ENCODE results near the gene DBH. TPM values are rescaled to one million over a fixed set of nuclear protein-coding genes. Genes with fewer than 3 reads are reported as not detected.

DBH gene
- total RNA-seq, 2 donors from 2014 or later, result not detected

GRCh38 chr9:133635098-133635497 is 1.1 kb upstream of the DBH start:
- ATAC-seq (ENCODE audit: insufficient number of reproducible peaks, low FRiP score, low read depth) (no peak), DNase-seq (ENCODE audit: low spot score) (no peak)
- H3K27ac ChIP-seq, result no peak overlapping the region
- H3K4me3 ChIP-seq, result no peak overlapping the region
- no peaks in the 10 kb centered on the region for H3K9me3 ChIP-seq
- no peaks in the 10 kb centered on the region for H3K4me1 ChIP-seq (ENCODE audit: control insufficient read depth in 1 of 2, low read depth in 2 of 2)
- TF ChIP-seq, protein P1, sequence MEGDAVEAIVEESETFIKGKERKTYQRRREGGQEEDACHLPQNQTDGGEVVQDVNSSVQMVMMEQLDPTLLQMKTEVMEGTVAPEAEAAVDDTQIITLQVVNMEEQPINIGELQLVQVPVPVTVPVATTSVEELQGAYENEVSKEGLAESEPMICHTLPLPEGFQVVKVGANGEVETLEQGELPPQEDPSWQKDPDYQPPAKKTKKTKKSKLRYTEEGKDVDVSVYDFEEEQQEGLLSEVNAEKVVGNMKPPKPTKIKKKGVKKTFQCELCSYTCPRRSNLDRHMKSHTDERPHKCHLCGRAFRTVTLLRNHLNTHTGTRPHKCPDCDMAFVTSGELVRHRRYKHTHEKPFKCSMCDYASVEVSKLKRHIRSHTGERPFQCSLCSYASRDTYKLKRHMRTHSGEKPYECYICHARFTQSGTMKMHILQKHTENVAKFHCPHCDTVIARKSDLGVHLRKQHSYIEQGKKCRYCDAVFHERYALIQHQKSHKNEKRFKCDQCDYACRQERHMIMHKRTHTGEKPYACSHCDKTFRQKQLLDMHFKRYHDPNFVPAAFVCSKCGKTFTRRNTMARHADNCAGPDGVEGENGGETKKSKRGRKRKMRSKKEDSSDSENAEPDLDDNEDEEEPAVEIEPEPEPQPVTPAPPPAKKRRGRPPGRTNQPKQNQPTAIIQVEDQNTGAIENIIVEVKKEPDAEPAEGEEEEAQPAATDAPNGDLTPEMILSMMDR (IDR thresholded peaks at IDR 0.05), result no peak
- no peaks in the 10 kb centered on the region for H3K27me3 ChIP-seq (replicated peaks; ENCODE audit: insufficient read depth)
- H3K36me3 ChIP-seq, result no peaks in the 10 kb centered on the region

DNA sequence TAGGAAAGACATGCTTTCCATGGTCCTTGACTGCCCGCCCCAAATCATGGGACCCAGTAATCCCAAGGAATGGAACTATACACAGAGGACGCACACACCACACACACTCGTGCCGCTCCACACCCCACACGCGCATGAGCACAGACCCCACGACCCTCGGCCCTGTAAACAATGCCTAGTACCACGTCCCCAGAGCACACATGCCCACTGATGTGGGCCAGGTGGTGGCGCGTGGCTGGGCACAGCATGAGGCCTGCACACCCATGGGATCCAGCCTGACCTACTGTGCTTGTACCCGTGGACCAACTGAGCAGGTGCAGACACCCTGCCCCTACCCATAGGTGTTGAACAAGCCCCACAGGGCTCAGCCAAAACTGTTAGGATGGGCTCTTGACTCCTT is 739 bp downstream of the DBH start:
- Histone ChIP-seq H3K9me3 (no peaks in the 10 kb centered on the region), H3K4me1 (ENCODE audit: control insufficient read depth in 1 of 2, low read depth in 2 of 2) (no peaks in the 10 kb centered on the region), H3K27ac (no peak overlapping the region), H3K36me3 (no peaks in the 10 kb centered on the region), H3K27me3 (replicated peaks; ENCODE audit: insufficient read depth) (no peaks in the 10 kb centered on the region), H3K4me3 (no peak overlapping the region)
- TF ChIP-seq, protein P1 (IDR thresholded peaks at IDR 0.05), result no peak
- no peak for DNase-seq (ENCODE audit: low spot score)
- ATAC-seq (ENCODE audit: insufficient number of reproducible peaks, low FRiP score, low read depth), result no peak

- DNase-seq (ENCODE audit: low spot score) (no peak), ATAC-seq (ENCODE audit: insufficient number of reproducible peaks, low FRiP score, low read depth) (no peak)
- Histone ChIP-seq H3K9me3 (no peaks in the 10 kb centered on the region), H3K27me3 (replicated peaks; ENCODE audit: insufficient read depth) (no peaks in the 10 kb centered on the region), H3K4me3 (no peak overlapping the region), H3K4me1 (ENCODE audit: control insufficient read depth in 1 of 2, low read depth in 2 of 2) (no peaks in the 10 kb centered on the region), H3K27ac (no peak overlapping the region), H3K36me3 (no peaks in the 10 kb centered on the region)
- TF ChIP-seq, protein P1 (IDR thresholded peaks at IDR 0.05), result no peak
Measured at GRCh38 chr9:133637451-133638055, 1.4 kb downstream of the DBH start.

GRCh38 chr9:133638076-133638475 is 1.9 kb downstream of the DBH start:
- no peaks in the 10 kb centered on the region for H3K4me1 ChIP-seq (ENCODE audit: control insufficient read depth in 1 of 2, low read depth in 2 of 2)
- no peaks in the 10 kb centered on the region for H3K36me3 ChIP-seq
- H3K27me3 ChIP-seq (replicated peaks; ENCODE audit: insufficient read depth), result no peaks in the 10 kb centered on the region
- ATAC-seq (ENCODE audit: insufficient number of reproducible peaks, low FRiP score, low read depth) (no peak), DNase-seq (ENCODE audit: low spot score) (no peak)
- no peak overlapping the region for H3K27ac ChIP-seq
- TF ChIP-seq, protein P1 (IDR thresholded peaks at IDR 0.05), result no peak
- H3K9me3 ChIP-seq, result no peaks in the 10 kb centered on the region
- H3K4me3 ChIP-seq, result no peak overlapping the region

GRCh38 chr9:133638711-133639110 is 2.5 kb downstream of the DBH start:
- H3K4me1 ChIP-seq (ENCODE audit: control insufficient read depth in 1 of 2, low read depth in 2 of 2), result no peaks in the 10 kb centered on the region
- no peaks in the 10 kb centered on the region for H3K27me3 ChIP-seq (replicated peaks; ENCODE audit: insufficient read depth)
- no peak overlapping the region for H3K4me3 ChIP-seq
- no peak for ATAC-seq (ENCODE audit: insufficient number of reproducible peaks, low FRiP score, low read depth)
- H3K9me3 ChIP-seq, result no peaks in the 10 kb centered on the region
- no peaks in the 10 kb centered on the region for H3K36me3 ChIP-seq
- no peak for DNase-seq (ENCODE audit: low spot score)
- TF ChIP-seq, protein P1 (IDR thresholded peaks at IDR 0.05), result no peak
- no peak overlapping the region for H3K27ac ChIP-seq

Measured in thoracic aorta (tissue), 2 donors.